Neural cell (in vitro differentiated cells): ENCODE measurements around the gene RAPGEF2. TPM values are rescaled to one million over a fixed set of nuclear protein-coding genes. Genes with fewer than 3 reads are reported as not detected.

ENCODE experiments used
- H2AFZ ChIP-seq: fragments of 200-600, 300-800 bp; sonication (generic), shearing (Covaris generic); 2 replicates; pipeline ENCODE4 v1.6.0; 2014; ENCODE audit warnings: low read depth, mild to moderate bottlenecking, antibody characterized with exemption, low read length, moderate library complexity
- H3F3A ChIP-seq: fragments of 200-600 bp; shearing (Covaris generic); 2 replicates; pipeline ENCODE4 v1.6.1; 2016; ENCODE audit warnings: mild to moderate bottlenecking, moderate library complexity, mixed read lengths, antibody characterized with exemption, low read length; ENCODE audit not compliant: insufficient read depth, poor library complexity, severe bottlenecking
- H3K27ac ChIP-seq: fragments of 200-600, 300-800 bp; sonication (generic), shearing (Covaris generic); 2 replicates; pipeline ENCODE4 v1.5.1; 2014; ENCODE audit warnings: mild to moderate bottlenecking, low read length, moderate library complexity
- H3K27me3 ChIP-seq: fragments of 300-800, 200-600 bp; sonication (generic), shearing (Covaris generic); 2 replicates; pipeline ENCODE4 v1.6.0; 2014; ENCODE audit warnings: mild to moderate bottlenecking, low read depth, low read length, moderate library complexity; ENCODE audit not compliant: insufficient read depth
- H3K36me3 ChIP-seq: fragments of 300-800, 200-600 bp; sonication (generic), shearing (Covaris generic); 2 replicates; pipeline ENCODE4 v1.5.1; 2014; ENCODE audit warnings: mild to moderate bottlenecking, antibody characterized with exemption, low read length, moderate library complexity; ENCODE audit not compliant: insufficient read depth
- H3K4me2 ChIP-seq: fragments of 300-800, 200-600 bp; sonication (generic), shearing (Covaris generic); 2 replicates; pipeline ENCODE4 v1.6.0; 2014; ENCODE audit warnings: mild to moderate bottlenecking, low read length
- H3K4me3 ChIP-seq: fragments of 300-800, 200-600 bp; sonication (generic), shearing (Covaris generic); 2 replicates; pipeline ENCODE4 v1.5.1; 2014; ENCODE audit warnings: mild to moderate bottlenecking, low read length, moderate library complexity
- H3K79me2 ChIP-seq: fragments of 200-600 bp; shearing (Covaris generic); replicated peaks from 2 replicates; pipeline ENCODE4 v1.6.0; 2014; ENCODE audit warnings: mild to moderate bottlenecking, low read length, moderate library complexity; ENCODE audit not compliant: insufficient read depth
- H3K9ac ChIP-seq: fragments of 300-800, 200-600 bp; sonication (generic), shearing (Covaris generic); 2 replicates; pipeline ENCODE4 v1.6.1; 2016; ENCODE audit warnings: mild to moderate bottlenecking, low read length, mixed read lengths
- H3K9me2 ChIP-seq: fragments of 200-600 bp; shearing (Covaris generic); 2 replicates; pipeline ENCODE4 v1.6.1; 2016; ENCODE audit warnings: mild to moderate bottlenecking, low read length, mixed read lengths; ENCODE audit not compliant: insufficient read depth
- H3K9me3 ChIP-seq: fragments of 200-600, 300-800 bp; sonication (generic), shearing (Covaris generic); 2 replicates; pipeline ENCODE4 v1.6.1; 2016; ENCODE audit warnings: mild to moderate bottlenecking, mixed run types, low read length, moderate library complexity, mixed read lengths
- H4K20me1 ChIP-seq: fragments of 200-600 bp; shearing (Covaris generic); 2 replicates; pipeline ENCODE4 v1.6.1; 2016; ENCODE audit warnings: mild to moderate bottlenecking, mixed run types; ENCODE audit not compliant: insufficient read depth
- EP300 ChIP-seq: fragments of 450-650 bp; conservative IDR thresholded peaks from 2 replicates; pipeline ENCODE4 v1.6.1; 2014; ENCODE audit warnings: antibody characterized with exemption, mild to moderate bottlenecking, moderate library complexity; ENCODE audit not compliant: poor library complexity, severe bottlenecking
- EZH2 ChIP-seq: fragments of 200-600, 300-800 bp; shearing (Covaris generic), sonication (generic); IDR thresholded peaks from 2 replicates; pipeline ENCODE4 v1.6.1; 2014; ENCODE audit warnings: antibody characterized with exemption, low read length, borderline replicate concordance, mild to moderate bottlenecking; ENCODE audit not compliant: insufficient read depth, poor library complexity, severe bottlenecking
- MXI1 ChIP-seq: fragments of 450-650 bp; conservative IDR thresholded peaks from 2 replicates; pipeline ENCODE4 v1.6.1; 2014; ENCODE audit warnings: antibody characterized with exemption, mild to moderate bottlenecking; ENCODE audit not compliant: poor library complexity, severe bottlenecking
- POLR2AphosphoS5 ChIP-seq: IDR thresholded peaks from 2 replicates; pipeline ENCODE4 v1.6.1; 2012
- RAD21 ChIP-seq: fragments of 450-650 bp; conservative IDR thresholded peaks from 2 replicates; pipeline ENCODE4 v1.6.1; 2014; ENCODE audit warnings: antibody characterized with exemption, mild to moderate bottlenecking, moderate library complexity
- SMC3 ChIP-seq: fragments of 450-650 bp; conservative IDR thresholded peaks from 2 replicates; pipeline ENCODE4 v1.6.1; 2014; ENCODE audit warnings: antibody characterized with exemption, mild to moderate bottlenecking, moderate library complexity; ENCODE audit not compliant: poor library complexity
- TAF1 ChIP-seq: IDR thresholded peaks from 2 replicates; pipeline ENCODE4 v1.6.1; 2012; ENCODE audit warnings: low read depth
- polyA plus RNA-seq: library from polyadenylated mRNA; depleted of rRNA; stranded (reverse); fragments of >200 nt; gene quantifications from 2 replicates; pipeline ENCODE4 v1.2.3, GENCODE V29; 2014
- TF ChIP-seq, protein P1 (sequence below): fragments of 450-650 bp; IDR thresholded peaks from 2 replicates; pipeline ENCODE4 v1.5.1; 2014; ENCODE audit warnings: antibody characterized with exemption, mild to moderate bottlenecking, moderate library complexity; ENCODE audit not compliant: poor library complexity, severe bottlenecking
- TF ChIP-seq, protein P2 (sequence below): IDR thresholded peaks from 2 replicates; pipeline ENCODE4 v1.6.1; 2012; ENCODE audit warnings: borderline replicate concordance

Gene RAPGEF2
- polyA plus RNA-seq, 1 donor from 2014 or later = 134 TPM

DNA sequence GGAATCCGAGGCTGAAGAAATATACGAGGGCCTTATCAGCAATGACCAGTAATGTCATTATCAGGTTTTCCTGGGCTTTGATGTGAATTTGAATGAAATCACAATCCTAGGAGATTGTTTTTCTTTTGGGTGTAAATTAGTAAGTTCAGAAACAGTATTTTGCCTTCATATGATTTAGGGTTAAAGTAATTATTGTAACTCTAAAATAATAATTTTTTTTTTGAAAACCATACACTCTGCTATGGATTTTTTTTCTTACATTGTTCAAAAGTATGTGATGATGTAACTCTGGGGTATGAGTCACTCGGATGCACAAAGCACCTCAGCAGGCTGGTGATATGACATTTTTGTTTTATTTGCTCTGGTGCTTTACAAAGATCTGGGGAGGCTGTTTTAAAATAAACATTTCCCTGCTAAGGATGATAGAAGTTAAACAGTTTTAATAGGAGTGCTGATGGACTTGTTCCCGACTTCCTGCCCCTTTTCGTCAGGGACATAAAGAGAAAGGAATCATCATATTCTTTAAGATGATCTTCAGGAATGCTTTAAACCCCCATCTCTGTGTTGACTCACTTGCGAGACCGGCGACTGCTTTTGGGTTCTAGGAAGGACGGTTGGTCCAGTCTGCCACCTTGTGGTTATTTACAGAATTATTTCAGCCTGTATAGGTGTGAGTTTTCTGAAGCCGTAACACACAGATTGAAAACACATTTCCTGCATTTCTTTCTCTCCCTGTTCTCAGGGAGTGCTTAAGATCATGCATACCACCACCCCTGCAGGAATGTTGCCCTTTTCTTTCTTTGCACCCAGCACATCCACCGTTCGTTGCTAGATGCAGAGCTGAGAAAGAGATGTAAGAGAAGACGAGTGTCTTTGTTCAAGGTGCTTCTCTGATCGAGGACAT is 72.5 kb downstream of the RAPGEF2 start:
- Histone ChIP-seq H3K4me3 (peak overlapping the region; percentile 53), H3K9me2 (no peaks in the 10 kb centered on the region), H2AFZ (no peak overlapping the region), H3F3A (no peaks in the 10 kb centered on the region), H3K27me3 (no peaks in the 10 kb centered on the region), H3K9ac (peak overlapping the region; percentile 44), H3K4me2 (peak overlapping the region; percentile 37), H3K36me3 (no peaks in the 10 kb centered on the region), H3K27ac (peak overlapping the region; percentile 28), H4K20me1 (peaks cover 11% of the 10 kb centered on the region), H3K79me2 (peaks cover 100% of the 10 kb centered on the region), H3K9me3 (no peaks in the 10 kb centered on the region)
- TF ChIP-seq RAD21 (peak; percentile 92), POLR2AphosphoS5 (peak; percentile 16), EP300 (no peak), SMC3 (peak; percentile 90)
- TF ChIP-seq, protein P1, sequence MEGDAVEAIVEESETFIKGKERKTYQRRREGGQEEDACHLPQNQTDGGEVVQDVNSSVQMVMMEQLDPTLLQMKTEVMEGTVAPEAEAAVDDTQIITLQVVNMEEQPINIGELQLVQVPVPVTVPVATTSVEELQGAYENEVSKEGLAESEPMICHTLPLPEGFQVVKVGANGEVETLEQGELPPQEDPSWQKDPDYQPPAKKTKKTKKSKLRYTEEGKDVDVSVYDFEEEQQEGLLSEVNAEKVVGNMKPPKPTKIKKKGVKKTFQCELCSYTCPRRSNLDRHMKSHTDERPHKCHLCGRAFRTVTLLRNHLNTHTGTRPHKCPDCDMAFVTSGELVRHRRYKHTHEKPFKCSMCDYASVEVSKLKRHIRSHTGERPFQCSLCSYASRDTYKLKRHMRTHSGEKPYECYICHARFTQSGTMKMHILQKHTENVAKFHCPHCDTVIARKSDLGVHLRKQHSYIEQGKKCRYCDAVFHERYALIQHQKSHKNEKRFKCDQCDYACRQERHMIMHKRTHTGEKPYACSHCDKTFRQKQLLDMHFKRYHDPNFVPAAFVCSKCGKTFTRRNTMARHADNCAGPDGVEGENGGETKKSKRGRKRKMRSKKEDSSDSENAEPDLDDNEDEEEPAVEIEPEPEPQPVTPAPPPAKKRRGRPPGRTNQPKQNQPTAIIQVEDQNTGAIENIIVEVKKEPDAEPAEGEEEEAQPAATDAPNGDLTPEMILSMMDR = peak; percentile 86
- TF ChIP-seq, protein P2, sequence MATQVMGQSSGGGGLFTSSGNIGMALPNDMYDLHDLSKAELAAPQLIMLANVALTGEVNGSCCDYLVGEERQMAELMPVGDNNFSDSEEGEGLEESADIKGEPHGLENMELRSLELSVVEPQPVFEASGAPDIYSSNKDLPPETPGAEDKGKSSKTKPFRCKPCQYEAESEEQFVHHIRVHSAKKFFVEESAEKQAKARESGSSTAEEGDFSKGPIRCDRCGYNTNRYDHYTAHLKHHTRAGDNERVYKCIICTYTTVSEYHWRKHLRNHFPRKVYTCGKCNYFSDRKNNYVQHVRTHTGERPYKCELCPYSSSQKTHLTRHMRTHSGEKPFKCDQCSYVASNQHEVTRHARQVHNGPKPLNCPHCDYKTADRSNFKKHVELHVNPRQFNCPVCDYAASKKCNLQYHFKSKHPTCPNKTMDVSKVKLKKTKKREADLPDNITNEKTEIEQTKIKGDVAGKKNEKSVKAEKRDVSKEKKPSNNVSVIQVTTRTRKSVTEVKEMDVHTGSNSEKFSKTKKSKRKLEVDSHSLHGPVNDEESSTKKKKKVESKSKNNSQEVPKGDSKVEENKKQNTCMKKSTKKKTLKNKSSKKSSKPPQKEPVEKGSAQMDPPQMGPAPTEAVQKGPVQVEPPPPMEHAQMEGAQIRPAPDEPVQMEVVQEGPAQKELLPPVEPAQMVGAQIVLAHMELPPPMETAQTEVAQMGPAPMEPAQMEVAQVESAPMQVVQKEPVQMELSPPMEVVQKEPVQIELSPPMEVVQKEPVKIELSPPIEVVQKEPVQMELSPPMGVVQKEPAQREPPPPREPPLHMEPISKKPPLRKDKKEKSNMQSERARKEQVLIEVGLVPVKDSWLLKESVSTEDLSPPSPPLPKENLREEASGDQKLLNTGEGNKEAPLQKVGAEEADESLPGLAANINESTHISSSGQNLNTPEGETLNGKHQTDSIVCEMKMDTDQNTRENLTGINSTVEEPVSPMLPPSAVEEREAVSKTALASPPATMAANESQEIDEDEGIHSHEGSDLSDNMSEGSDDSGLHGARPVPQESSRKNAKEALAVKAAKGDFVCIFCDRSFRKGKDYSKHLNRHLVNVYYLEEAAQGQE = peak; percentile 20

DNA sequence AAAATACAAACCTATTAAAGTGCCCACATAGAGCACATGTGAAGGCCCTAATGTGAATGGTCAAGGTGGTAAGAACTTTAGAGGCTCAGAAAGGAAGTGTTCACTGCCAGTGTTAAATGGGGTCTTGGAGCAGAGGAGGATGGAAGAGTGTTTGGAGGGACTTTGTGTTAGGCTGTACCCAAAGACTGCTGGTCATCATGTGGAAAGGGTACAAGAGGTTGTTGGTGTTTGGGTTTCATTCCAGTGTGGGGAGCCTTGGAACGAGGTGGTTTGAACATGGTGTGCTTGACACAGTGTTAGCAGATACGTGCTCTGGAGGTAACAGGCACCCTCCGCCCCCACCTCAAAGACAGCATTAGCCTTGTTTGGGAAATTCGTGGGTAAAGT is 73.1 kb downstream of the RAPGEF2 start:
- peak overlapping the region; percentile 53 for H3K4me3 ChIP-seq
- TF ChIP-seq, protein P1 = no peak
- TF ChIP-seq EP300 (no peak), MXI1 (no peak), POLR2AphosphoS5 (no peak), SMC3 (no peak), TAF1 (no peak), RAD21 (no peak), EZH2 (no peak)
- TF ChIP-seq, protein P2 = no peak
- H2AFZ ChIP-seq = no peak overlapping the region
- H3K9ac ChIP-seq = peak overlapping the region; percentile 44
- no peaks in the 10 kb centered on the region for H3K27me3 ChIP-seq
- H3K36me3 ChIP-seq = no peaks in the 10 kb centered on the region
- H3K4me2 ChIP-seq = no peak overlapping the region
- no peaks in the 10 kb centered on the region for H3K9me3 ChIP-seq
- peaks cover 100% of the 10 kb centered on the region for H3K79me2 ChIP-seq
- no peaks in the 10 kb centered on the region for H3K9me2 ChIP-seq
- peaks cover 11% of the 10 kb centered on the region for H4K20me1 ChIP-seq
- no peaks in the 10 kb centered on the region for H3F3A ChIP-seq
- peak overlapping the region; percentile 28 for H3K27ac ChIP-seq
